Epithelial cell of proximal tubule (primary cell): ENCODE data around the gene LEKR1. TPM values are rescaled to one million over a fixed set of nuclear protein-coding genes. Genes with fewer than 3 reads are reported as not detected.

ENCODE experiments used
- DNase-seq: peaks from one replicate; pipeline ENCODE4 v3.0.0-alpha.2; 2011; ENCODE audit warnings: low read depth
- H3K4me3 ChIP-seq: 2 replicates; pipeline ENCODE4 v1.5.1; 2011; ENCODE audit warnings: low read depth, mild to moderate bottlenecking, low read length
- CTCF ChIP-seq: conservative IDR thresholded peaks from 2 replicates; pipeline ENCODE4 v1.5.1; 2012; ENCODE audit warnings: low read depth, mild to moderate bottlenecking, low read length
- total RNA-seq: library from RNA; depleted of rRNA; stranded (reverse); fragments of >200 nt; gene quantifications from 2 replicates; pipeline ENCODE4 v1.2.3, GENCODE V29; 2015

LEKR1 gene
- total RNA-seq, 1 donor from 2014 or later, result 0.06 TPM

GRCh38 chr3:157070678-157070999 lies 244.5 kb downstream of the LEKR1 start:
- TF ChIP-seq CTCF, result no peak
- no peak for DNase-seq
- no peak overlapping the region for H3K4me3 ChIP-seq

GRCh38 chr3:157071744-157072525 lies 245.8 kb downstream of the LEKR1 start:
- no peak overlapping the region for H3K4me3 ChIP-seq
- no peak for DNase-seq
- TF ChIP-seq CTCF, result no peak

- no peak for DNase-seq
- no peak overlapping the region for H3K4me3 ChIP-seq
- no peak for TF ChIP-seq CTCF
Observed at GRCh38 chr3:157073810-157074209, 247.7 kb downstream of the LEKR1 start.

- no peak overlapping the region for H3K4me3 ChIP-seq
- no peak for DNase-seq
- no peak for TF ChIP-seq CTCF
Observed at GRCh38 chr3:157074490-157074889, 248.3 kb downstream of the LEKR1 start.

GRCh38 chr3:157074981-157075380 lies 248.8 kb downstream of the LEKR1 start:
- TF ChIP-seq CTCF, result no peak
- no peak for DNase-seq
- no peak overlapping the region for H3K4me3 ChIP-seq

- no peak for TF ChIP-seq CTCF
- DNase-seq, result no peak
- no peak overlapping the region for H3K4me3 ChIP-seq
Observed at GRCh38 chr3:157075693-157076420, 249.7 kb downstream of the LEKR1 start.
